GM21723 (cell line): ENCODE measurements around the gene ZNF467.

Experiments used
- ATAC-seq: cut with Tn5 transposase; IDR thresholded peaks from one replicate; pipeline ENCODE4 v1.9.1; 2021; ENCODE audit warnings: mild to moderate bottlenecking, moderate library complexity; ENCODE audit not compliant: unreplicated experiment

The ZNF467 gene

GRCh38 chr7:149716007-149716931 is 57.1 kb downstream of the ZNF467 start:
- ATAC-seq: no peak

- ATAC-seq: no peak
Observed at GRCh38 chr7:149715476-149715875, 57.9 kb downstream of the ZNF467 start.

- ATAC-seq: peak; percentile 27
Observed at GRCh38 chr7:149714910-149715471, 58.4 kb downstream of the ZNF467 start.
